HG02678 (cell line): ENCODE results near the gene ADARB2.
"Not testable (repeated sequence)": the region's sequence is repeated elsewhere in the genome, so short reads cannot be mapped to it uniquely, and the experiment has no call there.

Experiments used
- ATAC-seq: cut with Tn5 transposase; IDR thresholded peaks from one replicate; pipeline ENCODE4 v1.9.1; 2021; ENCODE audit warnings: mild to moderate bottlenecking, moderate library complexity; ENCODE audit not compliant: unreplicated experiment

The ADARB2 gene

DNA sequence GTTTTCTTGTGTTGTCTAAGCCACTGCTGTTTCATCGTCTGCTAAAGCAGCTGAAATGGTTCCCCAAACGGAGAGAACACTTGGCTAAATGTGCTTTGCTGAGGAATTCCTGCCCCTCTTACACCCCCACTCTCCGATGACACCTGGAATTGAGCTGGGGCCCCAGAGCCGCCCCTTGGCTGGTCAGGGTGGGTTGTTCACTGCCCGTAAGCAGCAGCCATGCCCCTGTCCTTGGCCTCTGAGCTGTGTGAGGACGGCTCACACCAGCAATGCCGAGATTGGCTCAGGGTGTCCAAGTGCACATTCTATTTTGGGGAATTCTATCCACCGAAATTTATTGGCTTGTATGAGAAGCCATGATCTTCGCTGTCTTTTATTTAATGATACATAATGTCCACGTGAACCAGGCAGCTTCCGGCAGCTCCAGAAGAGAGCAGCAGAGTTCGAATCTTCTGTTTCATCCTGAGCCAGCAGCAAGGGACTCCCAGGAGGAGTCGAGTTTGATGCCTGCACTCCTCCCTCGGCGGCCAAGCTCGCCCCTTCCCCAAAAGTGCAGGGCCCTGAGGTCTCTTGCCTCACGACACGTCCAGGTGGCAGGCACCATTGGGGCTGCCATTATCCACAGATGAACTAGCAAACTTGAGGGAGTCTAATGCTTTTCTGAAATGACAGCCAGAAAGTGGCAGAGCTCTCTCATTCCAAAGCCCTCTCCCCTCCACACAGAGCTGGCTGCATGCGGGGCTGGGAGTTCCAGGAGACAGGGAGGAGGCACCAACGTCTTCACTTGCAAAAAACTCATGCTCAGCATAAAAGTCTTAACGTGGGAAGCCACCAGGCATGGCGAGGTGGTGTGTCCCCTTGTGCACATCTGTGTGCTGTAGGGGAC is 567.1 kb downstream of the ADARB2 start:
- no peak for ATAC-seq

DNA sequence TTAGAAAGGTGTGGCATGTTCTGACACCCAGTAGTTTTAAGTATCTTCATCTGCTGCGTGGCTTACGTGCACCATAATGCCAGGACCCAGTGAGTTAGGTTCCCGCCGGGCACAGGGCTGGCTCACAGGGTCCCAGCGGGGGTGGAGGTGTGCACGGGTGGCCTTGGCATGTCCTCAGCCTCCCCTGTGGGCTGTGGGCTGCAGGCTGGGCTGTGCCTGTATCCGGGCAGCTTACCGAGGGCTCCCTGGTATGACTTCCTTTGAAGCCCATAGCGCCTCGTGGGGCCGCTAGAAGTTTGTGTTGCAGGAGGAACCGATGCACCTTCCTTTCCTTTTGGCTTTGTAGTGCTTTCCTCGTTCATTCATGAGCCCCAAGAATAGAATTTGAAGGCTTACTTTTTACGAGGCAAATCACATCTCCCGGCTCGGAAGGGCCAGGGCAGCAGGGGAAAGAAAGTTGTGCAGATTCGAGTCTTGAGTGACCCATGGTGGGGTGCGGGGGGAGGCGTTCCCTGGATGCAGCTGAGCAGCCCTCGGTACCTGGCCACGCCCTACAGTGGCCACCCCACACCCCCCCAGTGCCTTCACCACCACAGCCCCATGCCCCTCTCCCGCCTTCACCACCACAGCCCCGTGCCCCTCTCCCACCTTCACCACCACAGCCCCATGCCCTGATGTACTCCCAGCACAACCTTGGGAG is 568.0 kb downstream of the ADARB2 start:
- no peak for ATAC-seq

- ATAC-seq, result no peak
Observed at GRCh38 chr10:1168763-1169162, 568.6 kb downstream of the ADARB2 start.

- no peak for ATAC-seq
Observed at GRCh38 chr10:1166828-1167275, 570.5 kb downstream of the ADARB2 start.

GRCh38 chr10:1166101-1166827 is 571.1 kb downstream of the ADARB2 start:
- ATAC-seq, result no peak

DNA sequence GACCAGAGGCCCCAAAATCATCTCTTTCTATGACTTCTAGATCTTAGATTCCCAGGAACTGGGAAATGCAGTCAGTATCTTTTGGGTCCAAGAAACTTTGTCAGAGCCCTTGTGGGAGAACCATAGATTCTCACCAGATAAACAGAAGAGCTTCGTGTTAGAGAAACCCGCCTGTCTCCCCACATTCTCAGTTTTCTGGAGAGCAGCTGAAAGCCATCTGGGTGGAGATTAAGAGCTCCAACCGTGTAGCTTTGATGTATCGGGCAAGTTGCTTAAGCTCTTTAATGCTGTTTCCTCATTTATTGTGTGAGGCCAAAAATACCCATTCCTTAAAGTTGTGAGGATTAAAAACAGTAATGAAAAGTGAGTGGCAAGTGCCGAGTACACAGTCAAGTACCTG is 573.5 kb downstream of the ADARB2 start:
- ATAC-seq, result no peak

DNA sequence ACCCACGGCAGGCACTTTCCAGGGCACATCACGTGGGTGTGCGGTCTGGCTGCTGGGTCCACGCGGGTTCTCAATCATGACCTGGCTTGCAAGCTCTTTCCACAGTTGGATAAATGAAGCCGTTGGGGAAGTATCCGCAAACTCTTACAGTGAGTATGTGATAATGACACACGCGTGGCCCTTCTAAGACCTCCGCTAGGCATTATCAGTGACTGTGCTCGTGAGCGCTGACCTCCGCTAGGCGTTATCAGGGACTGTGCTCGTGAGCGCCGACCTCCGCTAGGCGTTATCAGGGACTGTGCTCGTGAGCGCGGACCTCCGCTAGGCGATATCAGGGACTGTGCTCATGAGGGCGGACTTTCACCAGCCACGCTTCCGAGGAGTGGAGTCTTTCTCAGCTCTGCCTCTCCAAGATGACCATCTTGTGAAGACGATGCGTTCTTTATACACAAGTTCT is 574.1 kb downstream of the ADARB2 start:
- no peak for ATAC-seq

DNA sequence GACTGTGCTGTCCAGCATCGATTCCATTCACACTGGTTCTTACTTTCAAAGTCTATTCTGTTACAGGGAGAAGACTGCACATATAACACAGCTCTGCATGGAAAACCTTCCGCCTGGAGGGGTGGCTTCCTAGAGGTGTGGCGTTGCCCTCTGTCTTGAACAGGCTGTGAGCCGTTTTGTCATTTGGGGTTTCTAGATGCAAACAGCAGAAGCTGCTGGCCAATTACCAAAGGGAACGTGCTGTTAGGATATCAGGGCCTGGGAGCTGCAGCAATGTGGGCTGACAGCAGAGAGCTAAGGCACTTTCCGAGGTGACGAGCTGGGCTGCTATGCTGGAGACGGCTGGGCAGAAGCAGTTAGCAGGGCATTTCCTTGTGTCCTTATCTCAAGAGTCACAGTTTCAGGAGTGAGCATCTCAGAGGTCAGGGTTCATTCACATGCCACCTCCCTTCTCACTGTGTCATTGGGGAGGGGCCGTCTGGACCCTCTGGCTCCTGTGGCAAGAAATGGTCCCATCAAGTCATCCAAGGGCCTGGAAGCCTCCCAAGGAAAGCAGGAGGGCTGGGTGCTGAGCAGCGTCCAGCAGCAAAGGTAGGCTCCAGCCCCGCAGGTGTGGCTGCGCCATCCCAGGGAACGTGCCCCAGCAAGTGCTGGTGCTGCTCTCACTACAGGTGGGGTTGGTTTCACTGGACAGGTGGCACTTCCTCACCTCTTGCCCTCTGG is 574.7 kb downstream of the ADARB2 start:
- ATAC-seq, result no peak

DNA sequence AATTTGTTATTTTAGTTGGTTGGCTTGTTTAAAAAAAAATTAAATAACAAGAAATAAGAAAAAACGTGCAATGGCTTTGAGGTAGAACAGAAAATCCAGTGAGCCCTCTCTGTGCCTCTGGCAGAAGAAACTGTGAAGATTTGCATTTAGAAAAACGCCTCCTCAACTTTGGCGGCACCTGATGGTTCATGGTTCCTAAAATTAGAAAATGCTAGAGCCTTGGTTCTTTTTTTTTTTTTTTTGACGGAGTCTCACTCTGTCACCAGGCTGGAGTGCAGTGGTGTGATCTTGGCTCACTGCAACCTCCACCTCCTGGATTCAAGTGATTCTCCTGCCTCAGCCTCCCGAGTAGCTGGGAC is 576.0 kb downstream of the ADARB2 start:
- ATAC-seq, result not testable (repeated sequence)

DNA sequence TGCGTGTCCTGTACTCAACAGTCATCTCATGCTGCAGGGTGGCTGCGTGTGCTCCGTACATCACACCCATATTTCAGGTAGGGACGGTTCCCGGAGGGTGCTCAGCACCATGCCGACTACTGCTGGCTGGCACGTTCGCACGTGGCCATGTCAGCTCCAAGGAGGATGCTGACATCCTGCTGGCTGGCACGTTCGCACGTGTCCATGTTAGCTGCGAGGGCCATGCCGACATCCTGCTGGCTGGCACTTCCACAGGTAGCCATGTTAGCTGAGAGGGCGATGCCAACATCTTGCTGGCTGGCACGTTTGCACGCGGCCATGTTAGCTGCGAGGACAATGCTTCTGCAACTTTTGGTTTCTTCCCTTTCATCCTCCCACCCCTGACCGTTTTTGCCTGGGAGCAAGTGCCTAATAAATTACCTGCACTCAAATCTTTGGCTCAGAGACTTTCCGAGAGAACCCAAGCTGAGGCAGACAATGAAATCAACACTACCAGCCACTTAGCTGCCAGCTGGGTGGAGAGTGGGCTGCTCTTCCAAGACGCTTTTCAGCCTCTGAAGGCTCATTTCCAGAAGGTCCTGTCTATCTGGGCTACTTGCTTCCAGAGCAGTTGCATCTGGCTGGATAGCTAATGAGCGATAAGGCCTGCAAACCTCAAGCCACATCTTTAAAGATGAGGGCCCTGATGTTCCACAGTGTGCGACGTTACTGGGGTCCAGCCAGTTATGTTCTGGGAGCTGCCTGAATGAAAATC is 576.6 kb downstream of the ADARB2 start:
- no peak for ATAC-seq

DNA sequence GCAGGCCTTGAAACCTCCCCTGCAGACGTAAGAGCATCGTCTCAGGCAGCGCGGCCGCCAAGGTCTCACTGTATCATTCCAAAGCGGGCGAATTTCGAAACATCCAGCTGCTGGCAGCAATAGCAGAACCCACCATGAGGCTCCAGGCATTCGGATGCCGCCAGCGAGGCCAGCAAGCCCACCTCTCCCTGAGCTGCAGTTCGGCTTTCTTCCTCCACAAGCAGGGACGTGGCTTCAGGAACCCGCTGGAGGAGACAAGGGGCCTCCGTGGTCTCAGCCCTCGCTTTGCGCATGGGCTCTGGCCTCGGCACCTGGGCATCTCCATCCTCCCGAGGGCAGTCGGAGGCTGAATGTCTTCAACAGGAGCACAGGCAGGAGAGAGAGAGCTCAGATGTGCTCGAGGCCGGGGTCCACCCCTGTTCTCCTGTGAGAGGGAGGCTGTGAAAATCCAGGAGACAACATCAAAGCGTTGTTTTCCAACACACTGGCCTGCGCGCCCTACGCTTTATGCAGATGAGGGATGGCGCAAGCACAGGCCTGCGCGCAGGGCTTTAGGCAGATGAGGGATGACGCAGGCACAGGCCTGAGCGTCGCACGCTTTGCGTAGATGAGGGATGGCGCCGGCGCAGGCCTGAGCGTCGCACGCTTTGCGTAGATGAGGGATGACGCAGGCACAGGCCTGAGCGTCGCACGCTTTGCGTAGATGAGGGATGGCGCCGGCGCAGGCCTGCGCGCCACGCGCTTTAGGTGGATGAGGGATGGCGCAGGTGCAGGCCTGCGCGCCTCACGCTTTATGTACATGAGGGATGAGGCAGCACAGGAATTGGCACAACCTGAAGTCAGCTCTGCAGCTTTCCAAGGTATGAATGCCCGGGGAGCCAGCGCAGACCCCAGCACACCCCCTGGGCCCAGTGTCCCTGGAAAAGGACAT is 577.9 kb downstream of the ADARB2 start:
- ATAC-seq, result no peak

GRCh38 chr10:1158536-1158935 is 578.8 kb downstream of the ADARB2 start:
- ATAC-seq, result not testable (repeated sequence)

DNA sequence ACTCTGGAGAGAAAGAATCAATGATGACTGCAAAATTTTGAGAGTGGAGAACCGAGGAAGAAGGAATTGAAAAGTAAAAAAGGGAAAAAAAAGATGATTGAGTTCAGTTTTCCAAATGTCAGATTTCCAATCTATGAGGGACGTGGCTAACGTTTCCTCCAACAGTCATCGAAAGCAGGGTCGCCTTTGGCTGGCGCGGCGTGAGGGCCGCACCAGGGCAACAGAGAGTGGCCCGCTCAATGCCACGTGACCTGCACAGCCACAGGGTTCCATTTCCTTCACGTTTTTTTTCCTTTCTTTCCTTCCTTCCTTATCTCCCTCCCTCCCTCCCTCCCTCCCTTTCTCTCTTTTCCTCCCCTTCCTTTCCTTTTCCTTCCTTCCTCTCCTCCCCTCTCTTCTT is 579.3 kb downstream of the ADARB2 start:
- no peak for ATAC-seq

DNA sequence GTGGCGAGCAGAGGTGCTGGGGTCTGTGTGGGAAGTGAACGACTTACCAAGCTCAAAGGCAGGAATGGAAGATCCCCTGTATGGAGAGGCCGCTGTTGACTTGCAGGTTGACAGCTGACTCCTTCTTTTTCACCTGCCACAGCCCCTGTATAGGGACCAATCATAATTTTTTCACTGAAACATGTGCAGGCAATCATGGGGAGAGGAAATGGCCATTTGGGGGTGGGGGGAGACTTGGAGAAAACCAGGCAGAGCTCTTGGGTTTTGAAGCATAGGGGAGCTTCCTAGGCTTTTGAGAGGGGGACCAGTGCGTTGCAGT is 579.8 kb downstream of the ADARB2 start:
- no peak for ATAC-seq

DNA sequence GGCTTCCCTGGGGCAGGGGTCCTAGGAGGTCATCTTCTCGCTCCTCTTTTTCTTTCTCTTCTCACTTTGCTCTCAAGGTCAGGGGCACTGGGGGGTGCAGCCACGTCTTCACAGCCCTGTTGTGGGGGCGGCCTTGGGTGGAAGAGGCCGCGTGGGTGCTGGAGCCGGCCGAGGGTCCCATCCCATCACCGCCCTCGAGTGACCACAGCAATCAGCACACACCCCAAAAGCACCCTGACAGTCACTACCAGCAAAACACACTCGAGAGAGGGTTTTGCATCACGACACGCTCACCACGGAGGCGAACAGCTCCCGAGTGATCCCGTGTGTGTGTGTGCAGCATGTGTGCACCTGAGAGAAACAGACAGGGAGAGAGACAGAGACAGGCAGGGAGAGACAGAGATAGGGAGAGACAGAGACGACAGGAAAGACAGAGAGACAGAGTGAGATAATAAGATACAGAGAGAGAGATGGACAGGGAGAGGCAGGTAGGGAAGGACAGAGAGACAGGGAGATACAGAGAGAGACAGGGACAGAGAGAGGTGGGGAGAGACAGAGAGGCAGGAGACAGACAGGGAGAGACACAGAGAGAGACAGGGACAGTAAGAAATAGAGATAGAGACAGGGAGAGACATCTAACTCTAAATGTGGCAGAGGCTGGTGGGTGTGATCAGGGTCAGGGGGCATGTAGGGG is 580.3 kb downstream of the ADARB2 start:
- ATAC-seq, result no peak

- no peak for ATAC-seq
Observed at GRCh38 chr10:1156616-1156886, 580.8 kb downstream of the ADARB2 start.

- no peak for ATAC-seq
Observed at GRCh38 chr10:1155791-1156615, 581.3 kb downstream of the ADARB2 start.
